Calu3 (cell line): Measurements from ENCODE around the gene ASB1. TPM values are rescaled to one million over a fixed set of nuclear protein-coding genes. Genes with fewer than 3 reads are reported as not detected.

ENCODE experiments used
- BruUV-seq: library from RNA; stranded (reverse); fragments of 400-500 nt; replicated peaks from 2 replicates; lab custom pipeline; 2021; lab: Mats Ljungman, UMichigan
- CTCF ChIA-PET: fragments of 300-600 bp; sonication (Branson Sonifier 250); formaldehyde crosslinking; loops from one replicate; lab custom pipeline; 2022; ENCODE audit warnings: antibody characterized with exemption; lab: Charles Lee
- DNase-seq: peaks from one replicate; pipeline ENCODE4 v3.0.0; 2022
- H3K27ac Mint-ChIP-seq: one replicate; pipeline ENCODE4 v1.8.0; 2022; ENCODE audit warnings: mixed read lengths; ENCODE audit not compliant: unreplicated experiment
- H3K27me3 Mint-ChIP-seq: one replicate; pipeline ENCODE4 v1.8.0; 2022; ENCODE audit warnings: mixed read lengths; ENCODE audit not compliant: unreplicated experiment
- H3K36me3 Mint-ChIP-seq: one replicate; pipeline ENCODE4 v1.8.0; 2022; ENCODE audit warnings: mild to moderate bottlenecking, moderate library complexity, mixed read lengths; ENCODE audit not compliant: insufficient read depth, unreplicated experiment
- H3K4me1 Mint-ChIP-seq: one replicate; pipeline ENCODE4 v1.8.0; 2022; ENCODE audit warnings: mild to moderate bottlenecking, low read depth, mixed read lengths; ENCODE audit not compliant: unreplicated experiment
- H3K4me3 Mint-ChIP-seq: one replicate; pipeline ENCODE4 v1.8.0; 2022; ENCODE audit warnings: mild to moderate bottlenecking, low read depth, moderate library complexity, mixed read lengths; ENCODE audit not compliant: unreplicated experiment
- H3K9me3 Mint-ChIP-seq: one replicate; pipeline ENCODE4 v1.8.0; 2022; ENCODE audit warnings: low read depth, mixed read lengths; ENCODE audit not compliant: unreplicated experiment
- CTCF ChIP-seq: fragments of 200-600 bp; IDR thresholded peaks from one replicate; pipeline ENCODE4 v1.8.0; 2022; ENCODE audit warnings: antibody characterized with exemption; ENCODE audit not compliant: unreplicated experiment
- intact Hi-C: fragments of 100-400 bp; cut with micrococcal nuclease; formaldehyde crosslinking; loops from one replicate; pipeline ENCODE4 v1.10.0; 2022; ENCODE audit not compliant: unreplicated experiment
- total RNA-seq: library from RNA; stranded (reverse); gene quantifications from 2 replicates; pipeline ENCODE4 v1.2.3, GENCODE V29; 2022

ASB1 gene
- total RNA-seq, 1 experiment from 2014 or later: 71.6 TPM

- peak; percentile 31 for DNase-seq
- intact Hi-C loops: loop anchor here (1.0 kb wide), 1 partner anchor 93 kb away; no protein-coding TSS in a partner anchor
- no peaks in the 10 kb centered on the region for H3K9me3 Mint-ChIP-seq
- CTCF ChIA-PET: interaction anchor here (0.7 kb wide), 2 partner anchors 286 to 1277 kb away, joined by 4 to 5 read pairs; no protein-coding TSS in a partner anchor
- H3K27me3 Mint-ChIP-seq: no peaks in the 10 kb centered on the region
- no peak overlapping the region for H3K27ac Mint-ChIP-seq
- H3K4me3 Mint-ChIP-seq: no peak overlapping the region
- H3K4me1 Mint-ChIP-seq: no peaks in the 10 kb centered on the region
- BruUV-seq: no TSS peak
- peaks cover 7% of the 10 kb centered on the region for H3K36me3 Mint-ChIP-seq
- peak; percentile 60 for TF ChIP-seq CTCF
Measured at GRCh38 chr2:238462782-238463396, 36.2 kb downstream of the ASB1 start.

- Mint-ChIP-seq H3K4me1 (no peaks in the 10 kb centered on the region), H3K27me3 (no peaks in the 10 kb centered on the region), H3K36me3 (no peaks in the 10 kb centered on the region), H3K27ac (no peak overlapping the region), H3K9me3 (peaks cover 5% of the 10 kb centered on the region), H3K4me3 (no peak overlapping the region)
- intact Hi-C loops: no loop called here
- no peak for TF ChIP-seq CTCF
- no peak for DNase-seq
- CTCF ChIA-PET: interaction anchor here (1.0 to 1.1 kb wide), 2 partner anchors 94 to 320 kb away, joined by 3 read pairs; no protein-coding TSS in a partner anchor
- BruUV-seq: no TSS peak
Measured at GRCh38 chr2:238464389-238464788, 37.7 kb downstream of the ASB1 start.

- no peaks in the 10 kb centered on the region for H3K27me3 Mint-ChIP-seq
- no TSS peak for BruUV-seq
- no peak overlapping the region for H3K4me3 Mint-ChIP-seq
- intact Hi-C loops: no loop called here
- H3K4me1 Mint-ChIP-seq: no peaks in the 10 kb centered on the region
- H3K27ac Mint-ChIP-seq: no peak overlapping the region
- CTCF ChIA-PET: interaction anchor here (0.8 to 1.1 kb wide), 2 partner anchors 319 to 1907 kb away, joined by 3 read pairs; no protein-coding TSS in a partner anchor
- H3K36me3 Mint-ChIP-seq: no peaks in the 10 kb centered on the region
- no peak for TF ChIP-seq CTCF
- DNase-seq: no peak
- H3K9me3 Mint-ChIP-seq: peaks cover 5% of the 10 kb centered on the region
Measured at GRCh38 chr2:238465487-238466242, 38.9 kb downstream of the ASB1 start.

GRCh38 chr2:238466243-238466756, 39.6 kb downstream of the ASB1 start:
- intact Hi-C loops: no loop called here
- no peaks in the 10 kb centered on the region for H3K4me1 Mint-ChIP-seq
- TF ChIP-seq CTCF: no peak
- H3K36me3 Mint-ChIP-seq: no peaks in the 10 kb centered on the region
- peaks cover 5% of the 10 kb centered on the region for H3K9me3 Mint-ChIP-seq
- no peak overlapping the region for H3K4me3 Mint-ChIP-seq
- BruUV-seq: no TSS peak
- no peak for DNase-seq
- no peaks in the 10 kb centered on the region for H3K27me3 Mint-ChIP-seq
- CTCF ChIA-PET: interaction anchor here (0.5 to 1.0 kb wide), 3 partner anchors 109 to 1907 kb away, joined by 3 to 4 read pairs (median 3); no protein-coding TSS in a partner anchor
- H3K27ac Mint-ChIP-seq: no peak overlapping the region
